ENCODE results near the gene S100PBP.

S100PBP gene

GRCh38 chr1:32894019-32894600 is 76.7 kb downstream of the S100PBP start:
- no peak for DNase-seq (ENCODE audit: low read depth)
- H3K4me3 ChIP-seq (ENCODE audit: low read depth, low read length), result no peak overlapping the region
- TF ChIP-seq CTCF (conservative IDR thresholded peaks at IDR 0.05; ENCODE audit: low read depth, low read length), result no peak

GRCh38 chr1:32894681-32895080 is 77.2 kb downstream of the S100PBP start:
- TF ChIP-seq CTCF (conservative IDR thresholded peaks at IDR 0.05; ENCODE audit: low read depth, low read length), result no peak
- H3K4me3 ChIP-seq (ENCODE audit: low read depth, low read length), result no peak overlapping the region
- no peak for DNase-seq (ENCODE audit: low read depth)

GRCh38 chr1:32895325-32896215 is 78.1 kb downstream of the S100PBP start:
- no peak for TF ChIP-seq CTCF (conservative IDR thresholded peaks at IDR 0.05; ENCODE audit: low read depth, low read length)
- no peak for DNase-seq (ENCODE audit: low read depth)
- no peak overlapping the region for H3K4me3 ChIP-seq (ENCODE audit: low read depth, low read length)

- no peak for TF ChIP-seq CTCF (conservative IDR thresholded peaks at IDR 0.05; ENCODE audit: low read depth, low read length)
- DNase-seq (ENCODE audit: low read depth), result no peak
- no peak overlapping the region for H3K4me3 ChIP-seq (ENCODE audit: low read depth, low read length)
Observed at GRCh38 chr1:32896451-32896850, 79.0 kb downstream of the S100PBP start.

GRCh38 chr1:32897082-32898049 is 79.9 kb downstream of the S100PBP start:
- H3K4me3 ChIP-seq (ENCODE audit: low read depth, low read length), result no peak overlapping the region
- DNase-seq (ENCODE audit: low read depth), result no peak
- TF ChIP-seq CTCF (conservative IDR thresholded peaks at IDR 0.05; ENCODE audit: low read depth, low read length), result no peak

GRCh38 chr1:32898056-32898455 is 80.6 kb downstream of the S100PBP start:
- DNase-seq (ENCODE audit: low read depth), result no peak
- no peak for TF ChIP-seq CTCF (conservative IDR thresholded peaks at IDR 0.05; ENCODE audit: low read depth, low read length)
- no peak overlapping the region for H3K4me3 ChIP-seq (ENCODE audit: low read depth, low read length)
